Right lobe of liver (tissue), 4 donors: ENCODE data around the gene LCE4A.

ENCODE experiments used
- CTCF ChIP-seq, 4 donors: fragments of 200-600 bp in 3 of 4; fragments of 450-650 bp in 1 of 4; IDR thresholded peaks; one replicate each; pipeline versions ENCODE4 v1.5.1 to v1.8.0; 2016 to 2022; ENCODE audit warnings: antibody characterized with exemption in 4 of 4, mild to moderate bottlenecking in 2 of 4
- POLR2A ChIP-seq: fragments of 450-650 bp; IDR thresholded peaks from one replicate; pipeline ENCODE4 v1.6.1; 2017; ENCODE audit warnings: antibody characterized with exemption, mild to moderate bottlenecking
- donor health status: DM: no; HTN: no; CAD: no.
- donor health status: DM: no; HTN: no; CAD: no.
- donor health status: DM: no; HTN: yes; CAD: no.

DNA sequence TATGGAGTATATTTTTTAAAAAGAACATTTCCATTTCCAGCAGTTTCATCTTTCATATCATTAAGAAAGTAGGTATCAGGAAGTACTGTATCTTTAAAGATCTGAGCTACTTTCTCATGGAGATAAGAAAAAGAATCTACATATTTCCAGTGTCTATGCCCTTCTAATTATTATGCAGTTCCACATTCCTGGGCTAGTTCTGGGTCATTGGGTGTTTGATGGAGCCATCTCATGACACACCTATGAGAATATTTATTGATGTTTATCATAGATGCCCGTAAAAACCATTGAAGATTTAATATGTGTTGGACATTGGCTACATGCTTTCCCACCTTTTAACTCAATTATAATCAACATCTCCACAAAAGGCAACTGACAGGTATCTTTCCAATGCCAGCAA, 21.0 kb downstream of the LCE4A start:
- no peak for TF ChIP-seq CTCF (IDR thresholded peaks at IDR 0.05)
- TF ChIP-seq POLR2A, result no peak
